Transverse colon (tissue), 4 donors: Measurements from ENCODE around the gene AGBL4. TPM values are rescaled to one million over a fixed set of nuclear protein-coding genes. Genes with fewer than 3 reads are reported as not detected.
"Not testable (repeated sequence)": the region's sequence is repeated elsewhere in the genome, so short reads cannot be mapped to it uniquely, and the experiment has no call there.

Experiments
- DNase-seq: peaks from one replicate; pipeline ENCODE4 v3.0.0-alpha.2; 2019
- H3K27ac ChIP-seq, 4 donors: fragments of 200-600 bp; sonication (generic); 2 replicates each; pipeline ENCODE4 v1.5.1; 2016 to 2018; ENCODE audit warnings: inconsistent platforms in 4 of 4
- H3K27me3 ChIP-seq: fragments of 200-600 bp; sonication (generic); 2 replicates; pipeline ENCODE4 v1.5.1; 2017; ENCODE audit warnings: inconsistent platforms
- H3K36me3 ChIP-seq, 4 donors: fragments of 200-600 bp; sonication (generic); 2 replicates each; pipeline ENCODE4 v1.5.1; 2017 to 2019; ENCODE audit warnings: inconsistent platforms in 4 of 4
- H3K4me1 ChIP-seq, 4 donors: fragments of 200-600 bp; sonication (generic); 2 replicates each; pipeline ENCODE4 v1.5.1; 2017 to 2020; ENCODE audit warnings: inconsistent platforms in 4 of 4
- H3K4me3 ChIP-seq, 4 donors: fragments of 200-600 bp; sonication (generic); 1 replicate in 1 of 4; 2 replicates in 3 of 4; pipeline versions ENCODE4 v1.5.1 to v1.6.1; 2017 to 2019; ENCODE audit warnings: inconsistent platforms in 4 of 4
- H3K9me3 ChIP-seq, 2 donors: fragments of 200-600 bp; sonication (generic); 2 replicates each; pipeline ENCODE4 v1.5.1; 2017 to 2019; ENCODE audit warnings: inconsistent platforms in 2 of 2
- CTCF ChIP-seq, 5 experiments: fragments of 200-600 bp in 3 of 5; fragments of 450-650 bp in 2 of 5; sonication (generic) in 3 of 5; IDR thresholded peaks; 1 replicate in 2 of 5; 2 replicates in 3 of 5; pipeline ENCODE4 v1.5.1; 2016 to 2017; ENCODE audit warnings: antibody characterized with exemption in 5 of 5, inconsistent platforms in 3 of 5, mild to moderate bottlenecking in 2 of 5, moderate library complexity in 1 of 5
- EP300 ChIP-seq: sonication (generic); formaldehyde crosslinking; IDR thresholded peaks from one replicate; pipeline ENCODE4 v1.6.1; 2017; ENCODE audit warnings: antibody characterized with exemption, low read depth
- POLR2A ChIP-seq: fragments of 450-650 bp; IDR thresholded peaks from one replicate; pipeline ENCODE4 v1.6.1; 2016; ENCODE audit warnings: antibody characterized with exemption, mild to moderate bottlenecking, moderate library complexity
- POLR2AphosphoS5 ChIP-seq, 3 donors: sonication (generic); formaldehyde crosslinking; IDR thresholded peaks; one replicate each; pipeline ENCODE4 v1.6.1; 2016; ENCODE audit warnings: antibody characterized with exemption in 3 of 3
- WGBS, 2 donors: methylation state at CpG; one replicate each; pipeline ENCODE4 v1.1.5; 2018; ENCODE audit warnings: low coverage in 1 of 2; 5-methylcytosine and 5-hydroxymethylcytosine counted together
- in situ Hi-C, 4 donors: fragments of 200-750 bp; cut with MboI; loops; one replicate each; pipeline versions ENCODE4 v1.15.0 to v1.15.1; 2017; ENCODE audit warnings: low sequenced_read_pairs in 3 of 4, low pct_ligation_motif_present in 1 of 4, low pct_unique_long_range_greater_than_20kb in 1 of 4
- intact Hi-C: fragments of 100-400 bp; cut with DNase I; formaldehyde crosslinking; loops from one replicate; pipeline ENCODE4 v1.15.1; 2023; ENCODE audit warnings: low total_unique reads
- total RNA-seq, 4 donors: library from RNA; depleted of rRNA; stranded (reverse); fragments of >200 nt; gene quantifications; one replicate each; pipeline ENCODE4 v1.1.0, GENCODE V29; 2016

Gene AGBL4
- total RNA-seq, 4 donors from 2014 or later, result 0.82 TPM; not detected in 3

GRCh38 chr1:49026230-49026811 is 997.4 kb downstream of the AGBL4 start:
- TF ChIP-seq CTCF (IDR thresholded peaks at IDR 0.05) (no peak), POLR2A (no peak), EP300 (no peak), POLR2AphosphoS5 (IDR thresholded peaks at IDR 0.05) (no peak)
- Histone ChIP-seq H3K4me1 (no peaks in the 10 kb centered on the region), H3K4me3 (no peak overlapping the region), H3K27ac (no peak overlapping the region), H3K36me3 (no peaks in the 10 kb centered on the region), H3K9me3 (peaks cover 0 to 13% of the 10 kb centered on the region in 2 donors), H3K27me3 (no peaks in the 10 kb centered on the region)
- in situ Hi-C loops (no loop called here), intact Hi-C loops (no loop called here)
- no peak for DNase-seq
- WGBS, 2 donors, result 50 to 53% methylated on average over 1 of the region's 1 CpG

GRCh38 chr1:49016030-49016977 is 1007.5 kb downstream of the AGBL4 start:
- Histone ChIP-seq H3K9me3 (no peaks in the 10 kb centered on the region), H3K4me1 (no peaks in the 10 kb centered on the region), H3K27me3 (no peaks in the 10 kb centered on the region), H3K27ac (no peak overlapping the region), H3K36me3 (no peaks in the 10 kb centered on the region), H3K4me3 (no peak overlapping the region)
- in situ Hi-C loops (no loop called here), intact Hi-C loops (no loop called here)
- 50 to 54% methylated on average over 2 to 5 of the region's 5 CpGs for WGBS, 2 donors
- DNase-seq, result no peak
- TF ChIP-seq POLR2AphosphoS5 (IDR thresholded peaks at IDR 0.05), result no peak
- TF ChIP-seq EP300, result no peak
- TF ChIP-seq CTCF (IDR thresholded peaks at IDR 0.05), result no peak
- no peak for TF ChIP-seq POLR2A

- Histone ChIP-seq H3K4me3 (no peak overlapping the region), H3K9me3 (no peaks in the 10 kb centered on the region), H3K4me1 (no peaks in the 10 kb centered on the region), H3K27ac (no peak overlapping the region), H3K27me3 (no peaks in the 10 kb centered on the region), H3K36me3 (no peaks in the 10 kb centered on the region)
- DNase-seq, result no peak
- TF ChIP-seq POLR2AphosphoS5 (IDR thresholded peaks at IDR 0.05) (no peak), CTCF (IDR thresholded peaks at IDR 0.05) (no peak), EP300 (no peak), POLR2A (no peak)
- intact Hi-C loops, result no loop called here
- in situ Hi-C loops, result no loop called here
These were observed 1010.7 kb downstream of the AGBL4 start for GRCh38 chr1:49013079-49013478.

- WGBS, 2 donors, result 85 to 90% methylated on average over 10 of the region's 10 CpGs
- H3K36me3 ChIP-seq, DNase-seq, H3K4me3 ChIP-seq, H3K27ac ChIP-seq, H3K27me3 ChIP-seq, H3K9me3 ChIP-seq, in situ Hi-C loops, intact Hi-C loops, H3K4me1 ChIP-seq: not testable (repeated sequence)
These were observed 1020.8 kb downstream of the AGBL4 start for GRCh38 chr1:49002981-49003380.
